SK-N-SH (cell line): ENCODE data around the gene CRYGC. TPM values are rescaled to one million over a fixed set of nuclear protein-coding genes. Genes with fewer than 3 reads are reported as not detected.

ENCODE experiments used
- CTCF ChIA-PET: fragments of 300-600, 350-600 bp; formaldehyde crosslinking; extraction: SDS; loops from one replicate; lab custom pipeline; 2021; lab: Yijun Ruan, JAX
- POLR2A ChIA-PET: fragments of 350-600 bp; sonication (Branson Sonifier 250); formaldehyde crosslinking; extraction: SDS; loops from one replicate; lab custom pipeline; 2020; ENCODE audit warnings: antibody characterized with exemption, inconsistent platforms; lab: Yijun Ruan, JAX
- DNase-seq: peaks from one replicate; pipeline ENCODE4 v3.0.0; 2012
- H2AFZ ChIP-seq: fragments of 200-600 bp; sonication (generic); 2 replicates; pipeline ENCODE4 v1.8.1; 2016; ENCODE audit warnings: antibody characterized with exemption, mild to moderate bottlenecking, low read depth
- H3F3A ChIP-seq: fragments of 200-600 bp; sonication (generic); replicated peaks from 2 replicates; pipeline ENCODE3; 2016; ENCODE audit warnings: antibody characterized with exemption, mild to moderate bottlenecking; ENCODE audit not compliant: insufficient read depth
- H3K27ac ChIP-seq, 2 experiments: fragments of 200-500 bp in 1 of 2; fragments of 200-600 bp in 1 of 2; sonication (Bioruptor generic) in 1 of 2; sonication (generic), shearing (Covaris generic) in 1 of 2; 2 replicates each; pipeline versions ENCODE4 v1.5.1 to v1.6.1; 2014 to 2016; ENCODE audit warnings: low read depth in 2 of 2, inconsistent platforms in 1 of 2, low read length in 1 of 2, mild to moderate bottlenecking in 1 of 2, mixed read lengths in 1 of 2
- H3K27me3 ChIP-seq: fragments of 200-600 bp; sonication (generic), shearing (Covaris generic); 2 replicates; pipeline ENCODE4 v1.6.1; 2016; ENCODE audit warnings: mixed run types; ENCODE audit not compliant: insufficient read depth
- H3K36me3 ChIP-seq, 2 experiments: fragments of 200-500 bp in 1 of 2; fragments of 200-600 bp in 1 of 2; sonication (Bioruptor generic) in 1 of 2; sonication (generic) in 1 of 2; replicated peaks in 1 of 2; 2 replicates each; pipeline versions ENCODE3 to v1.5.1; 2014 to 2016; ENCODE audit warnings: low read length in 1 of 2, mild to moderate bottlenecking in 1 of 2; ENCODE audit not compliant: insufficient read depth in 2 of 2, control insufficient read depth in 1 of 2
- H3K4me1 ChIP-seq, 2 experiments: fragments of 200-500 bp in 1 of 2; fragments of 200-600 bp in 1 of 2; sonication (Bioruptor generic) in 1 of 2; sonication (generic), shearing (Covaris generic) in 1 of 2; 2 replicates each; pipeline versions ENCODE4 v1.5.1 to v1.6.1; 2014 to 2016; ENCODE audit warnings: low read depth in 1 of 2, low read length in 1 of 2, mixed run types in 1 of 2; ENCODE audit not compliant: insufficient read depth in 2 of 2, control insufficient read depth in 1 of 2
- H3K4me2 ChIP-seq: fragments of 200-600 bp; sonication (generic), shearing (Covaris generic); 2 replicates; pipeline ENCODE4 v1.6.1; 2017; ENCODE audit warnings: mixed run types
- H3K4me3 ChIP-seq, 2 experiments: fragments of 200-500 bp in 1 of 2; fragments of 200-600 bp in 1 of 2; sonication (Bioruptor generic) in 1 of 2; sonication (generic), shearing (Covaris generic) in 1 of 2; 2 replicates each; pipeline versions ENCODE4 v1.5.1 to v1.8.1; 2014 to 2016; ENCODE audit warnings: low read depth in 2 of 2, inconsistent platforms in 1 of 2, low read length in 1 of 2, mild to moderate bottlenecking in 1 of 2, mixed read lengths in 1 of 2, moderate library complexity in 1 of 2
- H3K79me2 ChIP-seq: fragments of 200-600 bp; sonication (generic); 2 replicates; pipeline ENCODE4 v1.8.1; 2017; ENCODE audit warnings: mild to moderate bottlenecking; ENCODE audit not compliant: insufficient read depth
- H3K9ac ChIP-seq: fragments of 200-600 bp; sonication (generic); 2 replicates; pipeline ENCODE4 v1.6.1; 2017; ENCODE audit warnings: mixed run types
- H3K9me2 ChIP-seq: fragments of 200-600 bp; sonication (generic); 2 replicates; pipeline ENCODE4 v1.6.1; 2017; ENCODE audit warnings: mixed run types
- H3K9me3 ChIP-seq: fragments of 200-600 bp; sonication (generic); 2 replicates; pipeline ENCODE4 v1.6.1; 2017; ENCODE audit warnings: mixed run types, mild to moderate bottlenecking, moderate library complexity
- H4K20me1 ChIP-seq: fragments of 200-600 bp; sonication (generic); 2 replicates; pipeline ENCODE4 v1.6.1; 2017; ENCODE audit warnings: mild to moderate bottlenecking, mixed run types; ENCODE audit not compliant: insufficient read depth
- CHD2 ChIP-seq: fragments of 150-350 bp; IDR thresholded peaks from 2 replicates; pipeline ENCODE4 v1.6.1; 2018; ENCODE audit warnings: low read length; ENCODE audit not compliant: partially characterized antibody
- EZH2phosphoT487 ChIP-seq: fragments of 200-600 bp; sonication (generic); IDR thresholded peaks from 2 replicates; pipeline ENCODE4 v1.6.1; 2017; ENCODE audit warnings: low read depth, mixed run types, mild to moderate bottlenecking, antibody characterized with exemption, moderate library complexity, borderline replicate concordance
- FOSL2 ChIP-seq: IDR thresholded peaks from 2 replicates; pipeline ENCODE4 v1.4.0; 2012; ENCODE audit warnings: low read depth, mild to moderate bottlenecking, moderate library complexity, borderline replicate concordance
- GABPA ChIP-seq: IDR thresholded peaks from 2 replicates; pipeline ENCODE4 v1.4.0; 2012; ENCODE audit warnings: low read depth, mild to moderate bottlenecking
- JUND ChIP-seq: IDR thresholded peaks from 2 replicates; pipeline ENCODE4 v1.4.0; 2012
- POLR2AphosphoS5 ChIP-seq: IDR thresholded peaks from 2 replicates; pipeline ENCODE4 v1.6.1; 2012; ENCODE audit warnings: low read depth, low read length
- RAD21 ChIP-seq: IDR thresholded peaks from 2 replicates; pipeline ENCODE4 v1.6.1; 2012; ENCODE audit warnings: mild to moderate bottlenecking, low read length
- RXRA ChIP-seq: IDR thresholded peaks from 2 replicates; pipeline ENCODE4 v1.4.0; 2012; ENCODE audit warnings: low read depth, mild to moderate bottlenecking, borderline replicate concordance
- SMC3 ChIP-seq: IDR thresholded peaks from 2 replicates; pipeline ENCODE4 v1.6.1; 2012; ENCODE audit warnings: low read depth, low read length, improper control_type of control experiment
- TCF12 ChIP-seq: IDR thresholded peaks from 2 replicates; pipeline ENCODE4 v1.4.0; 2012
- TEAD4 ChIP-seq: IDR thresholded peaks from 2 replicates; pipeline ENCODE4 v1.4.0; 2012; ENCODE audit warnings: mild to moderate bottlenecking, borderline replicate concordance; ENCODE audit not compliant: insufficient read depth
- USF2 ChIP-seq: fragments of 150-350 bp; IDR thresholded peaks from 2 replicates; pipeline ENCODE4 v1.6.1; 2017; ENCODE audit warnings: antibody characterized with exemption, low read length, low read depth, borderline replicate concordance
- WGBS: methylation state at CpG from one replicate; pipeline ENCODE4 v1.1.6; 2017; ENCODE audit warnings: low lambda C conversion rate; 5-methylcytosine and 5-hydroxymethylcytosine counted together
- polyA plus RNA-seq, 3 experiments: library from polyadenylated mRNA; depleted of rRNA; stranded (reverse); fragments of >200 nt; gene quantifications; 2 replicates each; pipeline ENCODE4 v1.2.3, GENCODE V29; 2012
- TF ChIP-seq, protein P1 (sequence below): IDR thresholded peaks from 2 replicates; pipeline ENCODE4 v1.4.0; 2012; ENCODE audit warnings: low read depth
- TF ChIP-seq, protein P2 (sequence below): IDR thresholded peaks from 2 replicates; pipeline ENCODE4 v1.6.1; 2012; ENCODE audit warnings: mild to moderate bottlenecking, low read depth, low read length, moderate library complexity

The CRYGC gene
- polyA plus RNA-seq, 1 of the 3 experiments (the other 2 are of a cell fraction) = 0.31 TPM

GRCh38 chr2:208179028-208179609, 49.5 kb upstream of the CRYGC start (continued):
- no peak for TF ChIP-seq SMC3
- no peak for TF ChIP-seq USF2
- TF ChIP-seq TEAD4 = no peak
- no peak for TF ChIP-seq RAD21

DNA sequence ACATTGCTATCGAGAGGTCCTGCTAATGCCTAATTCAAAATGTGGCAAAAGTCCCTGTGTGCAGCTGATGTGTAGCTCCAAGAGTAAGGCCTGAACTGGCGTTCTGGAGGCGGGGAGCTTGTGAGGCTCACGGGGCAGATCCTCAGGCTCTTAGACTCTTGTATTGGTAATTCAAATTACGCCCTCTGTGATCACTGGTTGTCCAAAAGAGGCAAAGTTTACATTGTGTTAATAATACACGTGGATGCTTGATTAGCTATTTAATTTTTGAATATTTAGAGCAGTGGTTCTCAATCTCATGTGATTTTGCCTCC, 46.2 kb upstream of the CRYGC start:
- H3F3A ChIP-seq = peaks cover 6% of the 10 kb centered on the region
- no peak overlapping the region for H3K27ac ChIP-seq
- H3K4me3 ChIP-seq = peak overlapping the region in 1 of 2 experiments; percentile 20; a peak in 1 of 4 replicates
- no peak overlapping the region for H3K9ac ChIP-seq
- no peaks in the 10 kb centered on the region; a peak in 2 of 4 replicates for H3K4me1 ChIP-seq
- POLR2A ChIA-PET = interaction anchor here (0.8 kb wide), 1 partner anchor 79 kb away, joined by 5 read pairs; no protein-coding TSS in a partner anchor
- no peaks in the 10 kb centered on the region for H3K79me2 ChIP-seq
- H3K27me3 ChIP-seq = no peaks in the 10 kb centered on the region
- H4K20me1 ChIP-seq = no peaks in the 10 kb centered on the region
- no peak overlapping the region for H3K4me2 ChIP-seq
- WGBS = 84% methylated on average over 6 of the region's 6 CpGs
- no peaks in the 10 kb centered on the region for H3K9me3 ChIP-seq
- H3K9me2 ChIP-seq = no peaks in the 10 kb centered on the region
- CTCF ChIA-PET = interaction anchor here (0.6 to 4.2 kb wide), 37 partner anchors 8 to 1149 kb away, joined by 3 to 81 read pairs (median 5); partner anchors contain the start of genes C2orf80, CRYGA, IDH1 and PIKFYVE
- no peaks in the 10 kb centered on the region for H3K36me3 ChIP-seq
- peak overlapping the region; percentile 87; the same call in 1 of the 2 replicates for H2AFZ ChIP-seq
- DNase-seq = no peak
- TF ChIP-seq POLR2AphosphoS5 (no peak), RXRA (no peak), GABPA (no peak), EZH2phosphoT487 (no peak), CHD2 (no peak), JUND (no peak), FOSL2 (no peak), TCF12 (no peak), SMC3 (no peak)
- TF ChIP-seq, protein P1, sequence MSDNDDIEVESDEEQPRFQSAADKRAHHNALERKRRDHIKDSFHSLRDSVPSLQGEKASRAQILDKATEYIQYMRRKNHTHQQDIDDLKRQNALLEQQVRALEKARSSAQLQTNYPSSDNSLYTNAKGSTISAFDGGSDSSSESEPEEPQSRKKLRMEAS = no peak
- TF ChIP-seq, protein P2, sequence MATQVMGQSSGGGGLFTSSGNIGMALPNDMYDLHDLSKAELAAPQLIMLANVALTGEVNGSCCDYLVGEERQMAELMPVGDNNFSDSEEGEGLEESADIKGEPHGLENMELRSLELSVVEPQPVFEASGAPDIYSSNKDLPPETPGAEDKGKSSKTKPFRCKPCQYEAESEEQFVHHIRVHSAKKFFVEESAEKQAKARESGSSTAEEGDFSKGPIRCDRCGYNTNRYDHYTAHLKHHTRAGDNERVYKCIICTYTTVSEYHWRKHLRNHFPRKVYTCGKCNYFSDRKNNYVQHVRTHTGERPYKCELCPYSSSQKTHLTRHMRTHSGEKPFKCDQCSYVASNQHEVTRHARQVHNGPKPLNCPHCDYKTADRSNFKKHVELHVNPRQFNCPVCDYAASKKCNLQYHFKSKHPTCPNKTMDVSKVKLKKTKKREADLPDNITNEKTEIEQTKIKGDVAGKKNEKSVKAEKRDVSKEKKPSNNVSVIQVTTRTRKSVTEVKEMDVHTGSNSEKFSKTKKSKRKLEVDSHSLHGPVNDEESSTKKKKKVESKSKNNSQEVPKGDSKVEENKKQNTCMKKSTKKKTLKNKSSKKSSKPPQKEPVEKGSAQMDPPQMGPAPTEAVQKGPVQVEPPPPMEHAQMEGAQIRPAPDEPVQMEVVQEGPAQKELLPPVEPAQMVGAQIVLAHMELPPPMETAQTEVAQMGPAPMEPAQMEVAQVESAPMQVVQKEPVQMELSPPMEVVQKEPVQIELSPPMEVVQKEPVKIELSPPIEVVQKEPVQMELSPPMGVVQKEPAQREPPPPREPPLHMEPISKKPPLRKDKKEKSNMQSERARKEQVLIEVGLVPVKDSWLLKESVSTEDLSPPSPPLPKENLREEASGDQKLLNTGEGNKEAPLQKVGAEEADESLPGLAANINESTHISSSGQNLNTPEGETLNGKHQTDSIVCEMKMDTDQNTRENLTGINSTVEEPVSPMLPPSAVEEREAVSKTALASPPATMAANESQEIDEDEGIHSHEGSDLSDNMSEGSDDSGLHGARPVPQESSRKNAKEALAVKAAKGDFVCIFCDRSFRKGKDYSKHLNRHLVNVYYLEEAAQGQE = no peak
